RWPE2 (cell line): ENCODE results near the gene KCNH1.

Source experiments
- ATAC-seq: fragments of 200-7000 bp; cut with Tn5 transposase; 3 replicates; pipeline ENCODE4 v1.9.1; 2021; ENCODE audit warnings: low read depth
- DNase-seq: peaks from one replicate; pipeline ENCODE4 v3.0.0-alpha.2; 2020; ENCODE audit warnings: low spot score
- H3K27ac ChIP-seq: fragments of 450-650 bp; 2 replicates; pipeline ENCODE4 v1.5.1; 2017; ENCODE audit warnings: mild to moderate bottlenecking; ENCODE audit not compliant: poor library complexity, severe bottlenecking
- H3K27me3 ChIP-seq: fragments of 250-450 bp; sonication (Bioruptor Pico); 2 replicates; pipeline ENCODE4 v1.5.1; 2021; ENCODE audit warnings: mild to moderate bottlenecking, moderate library complexity; ENCODE audit not compliant: insufficient read depth, poor library complexity, severe bottlenecking
- H3K36me3 ChIP-seq: fragments of 250-450 bp; sonication (Bioruptor Pico); 2 replicates; pipeline ENCODE4 v1.5.1; 2020; ENCODE audit warnings: low read depth, mild to moderate bottlenecking, moderate library complexity
- H3K4me1 ChIP-seq: fragments of 250-450 bp; sonication (Bioruptor Pico); 2 replicates; pipeline ENCODE4 v1.5.1; 2021; ENCODE audit warnings: mild to moderate bottlenecking, moderate library complexity; ENCODE audit not compliant: insufficient read depth, poor library complexity, severe bottlenecking
- H3K4me3 ChIP-seq: fragments of 250-450 bp; sonication (Bioruptor Pico); 2 replicates; pipeline ENCODE4 v1.5.1; 2021; ENCODE audit warnings: mild to moderate bottlenecking, moderate library complexity; ENCODE audit not compliant: severe bottlenecking
- H3K9me3 ChIP-seq: fragments of 250-450 bp; sonication (Bioruptor Pico); 2 replicates; pipeline ENCODE4 v1.5.1; 2021; ENCODE audit warnings: mild to moderate bottlenecking, moderate library complexity; ENCODE audit not compliant: severe bottlenecking
- TF ChIP-seq, protein P1 (sequence below): fragments of 450-650 bp; IDR thresholded peaks from one replicate; pipeline ENCODE4 v1.5.1; 2017; ENCODE audit warnings: mild to moderate bottlenecking, moderate library complexity; ENCODE audit not compliant: poor library complexity, severe bottlenecking

The KCNH1 gene

DNA sequence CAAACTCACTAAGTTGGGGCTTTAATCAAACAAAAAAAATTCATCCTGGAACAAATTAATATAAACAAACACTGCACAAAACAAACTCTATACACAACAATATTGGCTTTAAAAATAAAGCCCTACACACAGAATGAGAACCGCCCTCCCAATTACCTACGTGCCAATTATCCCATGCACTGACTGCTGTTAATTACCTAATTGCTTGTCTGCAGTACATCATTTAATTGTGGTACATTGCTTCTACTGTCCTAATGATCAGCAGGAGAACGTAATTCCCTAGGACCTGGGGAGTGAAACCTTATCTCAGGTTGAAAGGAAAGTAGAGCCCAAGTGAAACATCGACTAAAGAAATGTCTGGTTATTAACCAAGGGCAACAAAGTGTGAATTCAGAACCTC is 364.5 kb downstream of the KCNH1 start:
- no peak for ATAC-seq
- no peaks in the 10 kb centered on the region for H3K27me3 ChIP-seq
- H3K4me1 ChIP-seq: no peaks in the 10 kb centered on the region
- no peak for DNase-seq
- no peaks in the 10 kb centered on the region for H3K36me3 ChIP-seq
- H3K9me3 ChIP-seq: no peaks in the 10 kb centered on the region
- no peak overlapping the region for H3K4me3 ChIP-seq
- no peak overlapping the region for H3K27ac ChIP-seq
- TF ChIP-seq, protein P1, sequence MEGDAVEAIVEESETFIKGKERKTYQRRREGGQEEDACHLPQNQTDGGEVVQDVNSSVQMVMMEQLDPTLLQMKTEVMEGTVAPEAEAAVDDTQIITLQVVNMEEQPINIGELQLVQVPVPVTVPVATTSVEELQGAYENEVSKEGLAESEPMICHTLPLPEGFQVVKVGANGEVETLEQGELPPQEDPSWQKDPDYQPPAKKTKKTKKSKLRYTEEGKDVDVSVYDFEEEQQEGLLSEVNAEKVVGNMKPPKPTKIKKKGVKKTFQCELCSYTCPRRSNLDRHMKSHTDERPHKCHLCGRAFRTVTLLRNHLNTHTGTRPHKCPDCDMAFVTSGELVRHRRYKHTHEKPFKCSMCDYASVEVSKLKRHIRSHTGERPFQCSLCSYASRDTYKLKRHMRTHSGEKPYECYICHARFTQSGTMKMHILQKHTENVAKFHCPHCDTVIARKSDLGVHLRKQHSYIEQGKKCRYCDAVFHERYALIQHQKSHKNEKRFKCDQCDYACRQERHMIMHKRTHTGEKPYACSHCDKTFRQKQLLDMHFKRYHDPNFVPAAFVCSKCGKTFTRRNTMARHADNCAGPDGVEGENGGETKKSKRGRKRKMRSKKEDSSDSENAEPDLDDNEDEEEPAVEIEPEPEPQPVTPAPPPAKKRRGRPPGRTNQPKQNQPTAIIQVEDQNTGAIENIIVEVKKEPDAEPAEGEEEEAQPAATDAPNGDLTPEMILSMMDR: no peak

DNA sequence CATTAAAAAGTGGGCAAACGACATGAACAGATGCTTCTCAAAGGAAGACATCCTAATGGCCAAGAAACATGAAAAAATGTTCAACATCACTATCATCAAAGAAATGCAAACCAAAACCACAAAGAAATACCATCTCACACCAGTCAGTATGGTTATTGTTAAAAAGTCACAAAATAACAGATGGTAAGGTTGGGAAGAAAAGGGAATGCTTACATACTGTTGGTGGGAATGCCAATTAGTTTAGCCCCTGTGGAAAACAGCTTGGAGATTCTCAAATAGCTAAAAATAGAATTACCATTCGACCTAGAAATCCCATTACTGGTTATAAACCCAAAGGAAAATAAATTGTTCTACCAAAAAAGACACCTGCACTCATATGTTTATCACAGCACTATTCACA is 369.4 kb downstream of the KCNH1 start:
- Histone ChIP-seq H3K4me1 (no peaks in the 10 kb centered on the region), H3K4me3 (no peak overlapping the region), H3K36me3 (no peaks in the 10 kb centered on the region), H3K9me3 (no peaks in the 10 kb centered on the region), H3K27me3 (no peaks in the 10 kb centered on the region), H3K27ac (no peak overlapping the region)
- no peak for ATAC-seq
- TF ChIP-seq, protein P1: no peak
- DNase-seq: no peak

DNA sequence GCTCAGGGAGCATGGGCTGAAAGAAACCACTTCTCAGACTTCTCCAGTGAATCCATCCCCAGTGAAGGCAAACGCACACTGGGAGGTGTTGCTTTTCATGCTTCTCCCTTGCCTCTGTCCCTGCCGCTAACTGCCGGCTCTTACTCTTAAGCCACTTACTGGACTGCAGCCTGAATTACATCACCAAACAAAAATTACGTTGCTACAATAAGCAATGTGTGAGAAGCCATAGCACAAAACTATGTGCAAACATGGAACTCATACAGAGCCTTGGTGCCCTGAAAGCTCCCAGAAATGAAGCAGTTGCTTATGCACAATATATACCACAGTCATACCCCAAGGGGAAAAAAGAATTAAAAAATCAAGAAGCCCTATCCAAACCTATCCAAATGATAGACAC is 375.2 kb downstream of the KCNH1 start:
- Histone ChIP-seq H3K27me3 (no peaks in the 10 kb centered on the region), H3K4me1 (no peaks in the 10 kb centered on the region), H3K9me3 (no peaks in the 10 kb centered on the region), H3K36me3 (no peaks in the 10 kb centered on the region), H3K27ac (no peak overlapping the region), H3K4me3 (no peak overlapping the region)
- DNase-seq: no peak
- TF ChIP-seq, protein P1: no peak
- ATAC-seq: no peak

DNA sequence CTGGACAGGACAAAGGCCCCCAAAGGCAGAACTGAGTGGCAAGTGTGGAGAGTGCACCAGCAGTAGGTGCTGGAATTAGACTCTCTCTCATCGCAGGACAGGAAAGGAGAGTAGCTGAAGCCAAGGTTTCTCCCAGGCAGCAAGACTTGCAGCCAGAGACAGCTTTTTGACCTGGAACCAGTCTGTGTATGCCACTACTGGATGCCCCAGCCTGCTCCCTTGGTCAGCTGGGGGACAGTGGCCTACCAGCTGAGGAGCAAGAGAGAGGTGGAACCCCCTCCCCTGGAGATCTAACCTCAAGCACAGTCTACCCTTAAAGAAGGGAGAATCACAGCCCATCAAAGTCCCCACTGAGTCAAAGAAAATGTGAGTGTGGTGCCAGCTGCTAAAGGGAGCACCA is 375.7 kb downstream of the KCNH1 start:
- Histone ChIP-seq H3K27me3 (no peaks in the 10 kb centered on the region), H3K9me3 (no peaks in the 10 kb centered on the region), H3K36me3 (no peaks in the 10 kb centered on the region), H3K4me1 (no peaks in the 10 kb centered on the region), H3K27ac (no peak overlapping the region), H3K4me3 (no peak overlapping the region)
- DNase-seq: no peak
- TF ChIP-seq, protein P1: no peak
- no peak for ATAC-seq

DNA sequence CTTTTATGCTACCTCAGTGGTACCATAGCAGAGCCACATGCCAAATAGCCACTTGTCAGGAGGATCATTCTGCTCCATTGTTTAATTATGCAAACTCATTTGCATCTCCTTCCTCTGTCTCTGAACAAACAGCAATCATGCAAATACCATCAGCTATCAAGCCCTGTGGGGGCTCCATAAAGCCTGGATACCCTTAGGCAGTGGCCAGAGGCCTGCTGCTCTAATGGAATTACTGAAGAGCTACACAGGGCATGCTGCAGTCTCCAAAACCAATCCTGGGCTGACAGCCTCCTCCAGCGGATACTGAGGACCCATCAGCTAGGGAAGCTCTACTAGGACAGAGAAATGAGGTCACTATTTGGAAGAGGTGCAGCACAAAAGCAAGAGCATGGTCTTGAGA is 376.3 kb downstream of the KCNH1 start:
- Histone ChIP-seq H3K27ac (no peak overlapping the region), H3K4me1 (no peaks in the 10 kb centered on the region), H3K9me3 (no peaks in the 10 kb centered on the region), H3K27me3 (no peaks in the 10 kb centered on the region), H3K4me3 (no peak overlapping the region), H3K36me3 (no peaks in the 10 kb centered on the region)
- TF ChIP-seq, protein P1: no peak
- DNase-seq: no peak
- no peak for ATAC-seq
